HepG2 (cell line): ENCODE data around the gene PLCB1. TPM values are rescaled to one million over a fixed set of nuclear protein-coding genes. Genes with fewer than 3 reads are reported as not detected.

Experiments used
- ATAC-seq: fragments of 200-7000 bp; cut with Tn5 transposase; 3 replicates; pipeline ENCODE4 v1.9.1; 2020; ENCODE audit warnings: mild to moderate bottlenecking, moderate library complexity
- BruUV-seq: library from RNA; stranded (reverse); fragments of 400-500 nt; replicated peaks from 2 replicates; lab custom pipeline; 2021; lab: Mats Ljungman, UMichigan
- CTCF ChIA-PET: fragments of 300-600 bp; formaldehyde crosslinking; extraction: SDS; loops from one replicate; lab custom pipeline; 2021; ENCODE audit warnings: low total read pairs, inconsistent platforms, low intra/inter-chr PET ratio; lab: Yijun Ruan, JAX
- POLR2A ChIA-PET: fragments of 350-600 bp; sonication (Branson Sonifier 250); formaldehyde crosslinking; loops from one replicate; lab custom pipeline; 2020; ENCODE audit warnings: antibody characterized with exemption, inconsistent platforms; lab: Yijun Ruan, JAX
- DNase-seq: peaks from one replicate; pipeline ENCODE4 v3.0.0-alpha.2; 2015; ENCODE audit warnings: low spot score
- FAIRE-seq: peaks from 3 replicates; lab custom pipeline; 2011; peaks lifted over from hg19 to GRCh38; lab: Jason Lieb, UNC
- H2AFZ ChIP-seq: one replicate; pipeline ENCODE4 v1.6.1; 2011; ENCODE audit warnings: low read length, inconsistent platforms
- H3K27ac ChIP-seq: fragments of 300-600 bp; 3 replicates; pipeline ENCODE4 v1.8.0; 2011; ENCODE audit warnings: mixed run types, mild to moderate bottlenecking, mixed read lengths, low read length, inconsistent platforms; ENCODE audit not compliant: insufficient read depth; ENCODE audit errors: extremely low read length
- H3K27me3 ChIP-seq, 2 experiments: fragments of 200-600 bp in 1 of 2; 2 replicates in 1 of 2; 3 replicates in 1 of 2; pipeline versions ENCODE4 v1.6.0 to v1.8.0; 2011; ENCODE audit warnings: low read length in 2 of 2, mild to moderate bottlenecking in 2 of 2, moderate library complexity in 2 of 2, inconsistent platforms in 1 of 2; ENCODE audit not compliant: insufficient read depth in 2 of 2, control insufficient read depth in 1 of 2
- H3K36me3 ChIP-seq, 2 experiments: fragments of 200-600 bp in 1 of 2; replicated peaks in 1 of 2; 2 replicates in 1 of 2; 3 replicates in 1 of 2; pipeline versions ENCODE4 v1.5.1 to v1.8.0; 2011; ENCODE audit warnings: low read length in 2 of 2, inconsistent platforms in 1 of 2; ENCODE audit not compliant: insufficient read depth in 2 of 2, control insufficient read depth in 1 of 2
- H3K4me1 ChIP-seq: 2 replicates; pipeline ENCODE4 v1.5.1; 2012; ENCODE audit warnings: low read length, inconsistent platforms; ENCODE audit not compliant: insufficient read depth
- H3K4me2 ChIP-seq: 2 replicates; pipeline ENCODE4 v1.6.0; 2011; ENCODE audit warnings: low read depth, low read length, inconsistent platforms
- H3K4me3 ChIP-seq, 3 experiments: fragments of 200-600 bp in 1 of 3; sonication (generic), shearing (Covaris generic) in 1 of 3; replicated peaks in 1 of 3; 2 replicates each; pipeline ENCODE4 v1.5.1; 2011 to 2016; ENCODE audit warnings: low read length in 3 of 3, inconsistent platforms in 2 of 3, low read depth in 2 of 3, mild to moderate bottlenecking in 2 of 3, control low read depth in 1 of 3, mixed read lengths in 1 of 3; ENCODE audit not compliant: insufficient read depth in 1 of 3
- H3K79me2 ChIP-seq: one replicate; pipeline ENCODE4 v1.6.1; 2011; ENCODE audit warnings: low read length, inconsistent platforms; ENCODE audit not compliant: insufficient read depth
- H3K9ac ChIP-seq: 2 replicates; pipeline ENCODE4 v1.6.0; 2011; ENCODE audit warnings: mild to moderate bottlenecking, low read depth, low read length, inconsistent platforms; ENCODE audit not compliant: insufficient read depth
- H3K9me3 ChIP-seq: 2 replicates; pipeline ENCODE4 v1.5.1; 2012; ENCODE audit warnings: mild to moderate bottlenecking, low read length
- H4K20me1 ChIP-seq: 2 replicates; pipeline ENCODE4 v1.6.0; 2011; ENCODE audit warnings: inconsistent platforms, mild to moderate bottlenecking, low read length, moderate library complexity; ENCODE audit not compliant: insufficient read depth
- CTCF ChIP-seq: sonication (generic); formaldehyde crosslinking; IDR thresholded peaks from 2 replicates; pipeline ENCODE4 v1.5.0; 2020; ENCODE audit warnings: mild to moderate bottlenecking, missing genetic modification reagents, moderate library complexity
- WGBS: methylation state at CpG from one replicate; pipeline ENCODE4 v1.1.6; 2017; ENCODE audit warnings: low lambda C conversion rate; 5-methylcytosine and 5-hydroxymethylcytosine counted together
- in situ Hi-C: cut with HindIII; loops from 2 replicates; pipeline ENCODE4 v1.10.0; 2017; ENCODE audit warnings: low pct_unique_long_range_greater_than_20kb; ENCODE audit not compliant: extremely low pct_ligation_motif_present
- intact Hi-C: fragments of 100-400 bp; cut with micrococcal nuclease; formaldehyde crosslinking; loops from one replicate; pipeline ENCODE4 v1.10.0; 2022; ENCODE audit not compliant: unreplicated experiment
- polyA plus RNA-seq, 8 experiments: library from polyadenylated mRNA; depleted of rRNA in 3 of 8; stranded (reverse) in 7 of 8; unstranded in 1 of 8; fragments of >200 nt; fragmentation: Illumina TruSeq in 4 of 8; extraction: Trizol in 4 of 8; gene quantifications; 2 replicates each; pipeline versions ENCODE4 v1.2.1 to v1.2.3, GENCODE V29; 2011 to 2016; ENCODE audit warnings: low read depth in 4 of 8, missing spikeins in 1 of 8, mixed read lengths in 1 of 8; ENCODE audit not compliant: insufficient read depth in 1 of 8
- total RNA-seq, 5 experiments: library from RNA; depleted of rRNA; stranded (reverse); fragments of >200 nt; fragmentation: Illumina TruSeq; extraction: Trizol; gene quantifications; 2 replicates each; pipeline ENCODE4 v1.2.3, GENCODE V29; 2016; ENCODE audit warnings: low read depth in 1 of 5
- TF ChIP-seq, protein P1 (sequence below): sonication (generic); formaldehyde crosslinking; IDR thresholded peaks from 2 replicates; pipeline ENCODE4 v1.5.1; 2020; ENCODE audit warnings: mild to moderate bottlenecking, moderate library complexity, missing genetic modification reagents

Gene PLCB1
- total and polyA plus RNA-seq, 2 of the 13 experiments (the other 11 are each of a cell fraction or from before 2014, with no cell fraction given) = 42.4 to 55.9 TPM

GRCh38 chr20:8242066-8242465, 110.0 kb downstream of the PLCB1 start:
- no peak for TF ChIP-seq CTCF
- TF ChIP-seq, protein P1, sequence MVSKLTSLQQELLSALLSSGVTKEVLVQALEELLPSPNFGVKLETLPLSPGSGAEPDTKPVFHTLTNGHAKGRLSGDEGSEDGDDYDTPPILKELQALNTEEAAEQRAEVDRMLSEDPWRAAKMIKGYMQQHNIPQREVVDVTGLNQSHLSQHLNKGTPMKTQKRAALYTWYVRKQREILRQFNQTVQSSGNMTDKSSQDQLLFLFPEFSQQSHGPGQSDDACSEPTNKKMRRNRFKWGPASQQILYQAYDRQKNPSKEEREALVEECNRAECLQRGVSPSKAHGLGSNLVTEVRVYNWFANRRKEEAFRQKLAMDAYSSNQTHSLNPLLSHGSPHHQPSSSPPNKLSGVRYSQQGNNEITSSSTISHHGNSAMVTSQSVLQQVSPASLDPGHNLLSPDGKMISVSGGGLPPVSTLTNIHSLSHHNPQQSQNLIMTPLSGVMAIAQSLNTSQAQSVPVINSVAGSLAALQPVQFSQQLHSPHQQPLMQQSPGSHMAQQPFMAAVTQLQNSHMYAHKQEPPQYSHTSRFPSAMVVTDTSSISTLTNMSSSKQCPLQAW (CRISPR knock-in tag) = 0 out of 2 replicates have a peak, but pooled peaks have one; percentile 22
- BruUV-seq = no TSS peak
- no peak overlapping the region for H3K4me3 ChIP-seq
- in situ Hi-C loops (loop anchor here (10.0 kb wide), 1 partner anchor 107 kb away; the partner anchor contains the start of gene PLCB1), intact Hi-C loops (loop anchor here (10.0 kb wide), 1 partner anchor 293 kb away; no protein-coding TSS in a partner anchor)
- no peak overlapping the region for H2AFZ ChIP-seq
- DNase-seq (no peak), FAIRE-seq (no peak), ATAC-seq (no peak)
- H3K27me3 ChIP-seq = no peaks in the 10 kb centered on the region
- H3K4me2 ChIP-seq = no peak overlapping the region
- H3K4me1 ChIP-seq = peaks cover 19% of the 10 kb centered on the region
- H3K36me3 ChIP-seq = peaks cover 3 to 8% of the 10 kb centered on the region in 2 experiments; a peak in 3 of 5 replicates
- ChIA-PET POLR2A (no interaction called here), CTCF (no interaction called here)
- peaks cover 19% of the 10 kb centered on the region for H3K79me2 ChIP-seq
- no peak overlapping the region for H3K9ac ChIP-seq
- H4K20me1 ChIP-seq = no peaks in the 10 kb centered on the region
- no peak overlapping the region for H3K27ac ChIP-seq
- WGBS = 98% methylated on average over 2 of the region's 2 CpGs
- no peaks in the 10 kb centered on the region for H3K9me3 ChIP-seq
